ENCODE data around the gene MAPK4.

Gene MAPK4

DNA sequence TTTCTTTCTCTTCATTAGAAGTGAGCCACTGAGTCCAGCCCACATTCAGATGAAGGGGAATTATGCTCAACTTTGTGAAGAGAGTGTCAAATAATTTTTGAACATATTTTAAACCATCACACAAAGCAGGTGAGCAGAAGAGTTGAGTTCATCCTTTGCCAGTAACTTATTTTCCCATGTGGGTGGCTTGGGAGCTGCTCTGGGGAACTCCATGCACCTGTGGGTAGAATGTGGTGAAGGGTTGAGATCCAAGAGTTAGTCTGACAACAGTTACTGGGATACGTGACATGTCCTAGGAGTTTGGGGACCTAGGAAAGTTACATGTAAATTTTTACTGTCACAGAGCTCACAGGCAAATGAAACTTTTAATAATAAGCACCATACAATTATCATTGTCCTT is 21.6 kb downstream of the MAPK4 start:
- DNase-seq (ENCODE audit: insufficient read length, low spot score): no peak
- FAIRE-seq: no peak
- TF ChIP-seq, protein P1, sequence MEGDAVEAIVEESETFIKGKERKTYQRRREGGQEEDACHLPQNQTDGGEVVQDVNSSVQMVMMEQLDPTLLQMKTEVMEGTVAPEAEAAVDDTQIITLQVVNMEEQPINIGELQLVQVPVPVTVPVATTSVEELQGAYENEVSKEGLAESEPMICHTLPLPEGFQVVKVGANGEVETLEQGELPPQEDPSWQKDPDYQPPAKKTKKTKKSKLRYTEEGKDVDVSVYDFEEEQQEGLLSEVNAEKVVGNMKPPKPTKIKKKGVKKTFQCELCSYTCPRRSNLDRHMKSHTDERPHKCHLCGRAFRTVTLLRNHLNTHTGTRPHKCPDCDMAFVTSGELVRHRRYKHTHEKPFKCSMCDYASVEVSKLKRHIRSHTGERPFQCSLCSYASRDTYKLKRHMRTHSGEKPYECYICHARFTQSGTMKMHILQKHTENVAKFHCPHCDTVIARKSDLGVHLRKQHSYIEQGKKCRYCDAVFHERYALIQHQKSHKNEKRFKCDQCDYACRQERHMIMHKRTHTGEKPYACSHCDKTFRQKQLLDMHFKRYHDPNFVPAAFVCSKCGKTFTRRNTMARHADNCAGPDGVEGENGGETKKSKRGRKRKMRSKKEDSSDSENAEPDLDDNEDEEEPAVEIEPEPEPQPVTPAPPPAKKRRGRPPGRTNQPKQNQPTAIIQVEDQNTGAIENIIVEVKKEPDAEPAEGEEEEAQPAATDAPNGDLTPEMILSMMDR (IDR thresholded peaks at IDR 0.05; ENCODE audit: insufficient read depth, missing control alignments): no peak

- TF ChIP-seq, protein P1 (IDR thresholded peaks at IDR 0.05; ENCODE audit: insufficient read depth, missing control alignments): no peak
- DNase-seq (ENCODE audit: insufficient read length, low spot score) (no peak), FAIRE-seq (no peak)
Observed at GRCh38 chr18:50582500-50582899, 22.6 kb downstream of the MAPK4 start.

- TF ChIP-seq, protein P1 (IDR thresholded peaks at IDR 0.05; ENCODE audit: insufficient read depth, missing control alignments): peak; percentile 5
- no peak for FAIRE-seq
- DNase-seq (ENCODE audit: insufficient read length, low spot score): no peak
Observed at GRCh38 chr18:50586710-50587109, 26.8 kb downstream of the MAPK4 start.

GRCh38 chr18:50590593-50590992 is 30.7 kb downstream of the MAPK4 start:
- DNase-seq (ENCODE audit: insufficient read length, low spot score) (no peak), FAIRE-seq (no peak)
- TF ChIP-seq, protein P1 (IDR thresholded peaks at IDR 0.05; ENCODE audit: insufficient read depth, missing control alignments): no peak

GRCh38 chr18:50594012-50594411 is 34.1 kb downstream of the MAPK4 start:
- FAIRE-seq (no peak), DNase-seq (ENCODE audit: insufficient read length, low spot score) (no peak)
- TF ChIP-seq, protein P1 (IDR thresholded peaks at IDR 0.05; ENCODE audit: insufficient read depth, missing control alignments): no peak

- TF ChIP-seq, protein P1 (IDR thresholded peaks at IDR 0.05; ENCODE audit: insufficient read depth, missing control alignments): no peak
- FAIRE-seq (no peak), DNase-seq (ENCODE audit: insufficient read length, low spot score) (no peak)
Observed at GRCh38 chr18:50594942-50595341, 35.1 kb downstream of the MAPK4 start.

DNA sequence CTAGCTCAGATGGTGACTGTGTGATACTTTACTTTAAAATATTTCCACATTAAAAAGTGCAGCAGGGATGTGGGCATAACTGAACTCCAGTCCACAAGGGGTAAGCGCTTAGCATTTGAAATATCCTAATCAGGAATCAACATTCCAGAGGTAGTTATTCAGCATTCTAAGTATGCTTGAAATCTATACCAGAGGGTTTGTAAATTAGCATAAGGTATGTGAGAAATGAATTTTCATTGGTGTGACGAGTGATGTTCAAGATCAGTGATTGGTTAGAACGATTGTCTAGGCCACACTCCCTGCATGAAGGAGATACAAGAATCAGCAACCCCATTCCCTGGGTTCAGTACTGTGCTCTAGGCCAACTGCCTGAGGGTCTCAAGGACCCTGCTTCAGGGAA is 42.6 kb downstream of the MAPK4 start:
- TF ChIP-seq, protein P1 (IDR thresholded peaks at IDR 0.05; ENCODE audit: insufficient read depth, missing control alignments): no peak
- no peak for FAIRE-seq
- no peak for DNase-seq (ENCODE audit: insufficient read length, low spot score)

Data from D721Med (cell line).